NCI-H1417 treated with DMSO at 0.1 percent for 48 hours (cell line): ENCODE results near the gene NRXN3.

Experiments
- DNase-seq: peaks from one replicate; lab custom pipeline; 2025; lab: John Stamatoyannopoulos, UW

NRXN3 gene

GRCh38 chr14:79543967-79544697, 1374.0 kb downstream of the NRXN3 start:
- no peak for DNase-seq

GRCh38 chr14:79544698-79545070, 1374.5 kb downstream of the NRXN3 start:
- DNase-seq = no peak

GRCh38 chr14:79548836-79549235, 1378.7 kb downstream of the NRXN3 start:
- DNase-seq = no peak

DNA sequence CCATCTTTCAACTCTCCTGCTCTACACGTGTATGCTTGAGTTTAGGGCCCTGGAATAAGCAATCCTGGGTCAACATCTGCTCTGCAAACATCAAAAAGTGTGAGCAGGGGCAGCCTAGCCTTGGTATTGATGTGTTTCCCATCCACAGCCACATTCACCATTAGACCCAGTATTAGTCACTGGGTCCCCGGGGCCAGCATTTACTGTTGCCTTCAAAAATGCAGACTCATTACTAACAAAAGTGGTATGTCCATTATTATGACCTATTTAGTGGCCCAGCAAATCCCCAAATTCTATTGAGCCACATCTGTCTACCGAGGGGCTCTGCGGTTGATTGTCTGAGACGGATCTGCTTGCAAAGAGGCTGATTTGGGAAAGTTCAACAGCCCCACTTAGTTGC, 1379.3 kb downstream of the NRXN3 start:
- no peak for DNase-seq

- no peak for DNase-seq
These were observed 1381.3 kb downstream of the NRXN3 start for GRCh38 chr14:79551523-79551922.

- no peak for DNase-seq
These were observed 1382.6 kb downstream of the NRXN3 start for GRCh38 chr14:79552778-79553177.

- DNase-seq = no peak
These were observed 1384.6 kb downstream of the NRXN3 start for GRCh38 chr14:79554816-79555215.

DNA sequence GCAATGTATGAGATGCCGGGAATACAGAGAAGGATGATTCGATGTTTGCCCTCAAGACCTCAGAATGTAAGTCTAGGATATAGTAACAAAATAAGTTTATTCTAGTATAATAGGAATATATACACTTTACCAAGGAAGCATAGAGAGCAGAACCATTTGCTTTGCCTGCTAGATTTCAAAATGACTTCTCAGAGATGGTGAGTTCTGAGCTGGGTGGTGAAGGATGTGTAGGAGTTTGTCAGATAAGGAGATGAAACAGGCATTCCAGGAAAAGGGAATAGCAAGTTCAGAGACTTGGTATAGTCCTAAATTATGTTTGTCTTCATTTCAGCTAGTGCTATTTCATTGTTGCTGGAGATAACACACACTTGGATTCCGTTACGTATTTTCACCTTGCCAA, 1385.3 kb downstream of the NRXN3 start:
- DNase-seq = no peak

DNA sequence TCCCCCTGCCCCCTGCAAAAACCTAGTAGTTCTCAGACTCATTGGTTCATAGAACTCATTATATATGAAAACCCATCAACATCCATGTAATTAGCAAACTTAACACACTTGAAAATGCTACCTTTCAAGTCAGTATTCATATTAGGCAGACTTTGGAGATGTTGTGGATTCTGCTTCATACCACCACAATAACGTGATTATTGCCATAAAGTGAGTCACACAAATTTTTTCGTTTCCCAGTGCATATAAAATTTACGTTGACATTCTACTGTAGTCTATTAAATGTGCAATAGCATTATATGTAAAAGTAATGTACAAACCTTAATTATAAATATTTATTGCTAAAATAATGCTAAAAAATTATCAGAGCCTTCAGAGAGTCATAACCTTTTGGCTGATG, 1387.1 kb downstream of the NRXN3 start:
- DNase-seq = no peak

DNA sequence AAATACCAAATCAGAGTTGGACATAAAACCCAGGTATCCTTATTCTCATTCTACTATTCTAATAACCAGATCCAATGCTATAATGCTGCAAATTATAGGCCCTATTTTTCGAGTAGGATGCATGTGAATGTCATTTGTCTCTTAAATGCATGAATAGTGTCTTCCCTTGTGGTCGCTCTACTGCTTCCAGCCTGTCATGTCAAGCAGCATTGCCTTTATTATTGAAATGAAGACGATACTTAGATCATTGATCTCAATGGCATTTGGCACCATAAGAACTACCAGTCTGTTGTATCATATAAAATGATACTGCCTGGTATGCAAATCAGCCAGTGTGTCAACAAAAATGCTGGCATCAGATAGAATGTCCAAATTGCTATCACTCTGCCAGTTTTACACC, 1392.0 kb downstream of the NRXN3 start:
- no peak for DNase-seq

DNA sequence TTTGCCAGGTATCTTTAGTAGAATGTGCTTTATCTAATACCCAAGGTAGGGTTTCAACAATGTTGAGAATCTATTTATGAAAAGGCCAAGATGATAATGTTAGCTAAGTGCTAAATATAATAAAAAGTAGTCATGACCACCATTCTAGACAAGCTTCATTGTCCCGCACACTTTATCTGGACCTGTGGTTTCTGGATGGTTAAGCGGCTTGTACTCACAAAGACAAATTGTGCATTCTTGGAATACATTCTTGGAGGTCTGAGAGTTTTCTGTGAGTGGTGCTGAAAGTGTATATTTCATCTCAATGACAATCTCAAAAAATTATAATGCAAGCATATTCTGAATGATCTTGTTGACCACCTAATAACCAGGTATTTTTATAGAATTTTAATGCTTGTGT, 1394.2 kb downstream of the NRXN3 start:
- no peak for DNase-seq

- no peak for DNase-seq
These were observed 1397.1 kb downstream of the NRXN3 start for GRCh38 chr14:79567306-79567705.

- no peak for DNase-seq
These were observed 1398.4 kb downstream of the NRXN3 start for GRCh38 chr14:79568594-79568993.

DNA sequence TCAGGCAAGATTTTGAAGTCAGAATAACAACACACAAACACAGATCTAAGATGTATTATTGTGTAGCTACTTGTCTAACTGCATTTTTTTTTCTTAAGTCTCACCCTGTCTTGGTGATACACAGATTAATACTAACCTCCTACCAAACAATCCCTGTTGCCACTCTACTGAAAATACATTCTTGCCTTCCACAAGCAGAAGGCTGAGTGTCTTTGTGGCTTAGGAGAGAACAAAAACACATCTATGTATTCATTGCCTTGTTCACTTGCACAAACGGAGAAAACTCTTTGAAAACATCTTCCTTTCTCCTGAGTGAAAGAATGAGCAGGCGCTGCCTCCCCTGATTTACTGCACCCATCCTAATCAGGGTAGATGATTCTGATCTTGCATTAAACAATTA, 1398.9 kb downstream of the NRXN3 start:
- no peak for DNase-seq

DNA sequence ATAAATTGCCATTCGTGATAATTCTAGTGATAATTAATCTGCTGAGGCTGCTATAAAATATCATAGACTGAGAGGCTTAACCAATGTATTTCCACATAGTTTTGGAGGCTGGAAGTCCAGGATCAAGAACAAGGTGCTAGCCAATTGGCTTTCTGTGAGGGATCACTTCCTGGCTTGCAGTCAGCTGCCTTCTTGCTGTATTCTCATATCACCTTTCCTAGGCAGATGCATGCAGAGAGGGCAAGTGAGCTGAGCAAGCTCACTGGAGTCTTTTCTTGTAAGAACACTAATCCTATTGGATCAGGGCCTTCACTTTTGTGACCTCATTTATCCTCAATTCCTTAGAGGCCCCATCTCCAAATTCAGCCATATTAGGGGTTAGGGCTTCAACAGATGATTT, 1400.5 kb downstream of the NRXN3 start:
- no peak for DNase-seq

GRCh38 chr14:79571366-79571765, 1401.2 kb downstream of the NRXN3 start:
- DNase-seq = no peak

GRCh38 chr14:79573486-79573885, 1403.3 kb downstream of the NRXN3 start:
- no peak for DNase-seq

DNA sequence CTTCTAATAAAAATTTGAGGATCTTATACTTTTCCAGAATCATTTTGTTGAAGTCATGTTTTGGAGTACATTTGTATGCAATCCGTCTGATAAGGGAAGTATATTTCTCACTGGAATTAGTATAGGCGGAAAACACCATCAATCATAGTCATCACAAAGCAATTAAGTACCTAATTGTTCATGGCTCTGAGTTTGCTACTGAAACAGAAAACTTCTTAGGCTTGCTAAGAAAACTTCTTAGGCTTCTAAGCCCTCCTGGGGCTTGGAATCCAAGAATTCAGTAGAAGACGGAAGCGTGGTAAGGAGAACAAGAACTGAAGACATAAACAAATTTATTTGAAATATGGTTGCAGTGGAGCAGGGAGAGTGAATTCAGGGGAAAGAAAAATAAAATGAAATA, 1404.9 kb downstream of the NRXN3 start:
- no peak for DNase-seq

GRCh38 chr14:79576424-79576823, 1406.3 kb downstream of the NRXN3 start:
- DNase-seq = no peak

GRCh38 chr14:79578470-79578869, 1408.3 kb downstream of the NRXN3 start:
- no peak for DNase-seq

DNA sequence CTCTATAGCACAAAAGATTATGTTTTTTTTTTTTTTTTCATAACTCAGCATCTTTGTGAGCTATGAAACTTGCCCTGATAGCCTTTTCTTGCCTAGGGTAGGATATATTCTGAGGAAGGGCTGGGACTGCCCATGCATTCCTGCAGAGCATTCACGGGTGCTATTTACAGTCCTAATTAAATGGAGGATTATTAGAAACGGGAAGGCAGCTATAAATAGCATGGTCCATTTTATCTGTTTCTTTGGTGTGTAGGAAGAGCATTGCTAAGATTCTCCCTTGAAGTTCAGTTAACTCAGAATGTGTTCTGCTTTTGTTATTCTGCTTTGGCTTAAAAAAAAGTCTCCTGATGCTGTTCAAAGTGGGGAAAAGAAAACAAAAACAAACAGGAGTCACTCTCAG, 1410.2 kb downstream of the NRXN3 start:
- DNase-seq = no peak

GRCh38 chr14:79580906-79581305, 1410.7 kb downstream of the NRXN3 start:
- no peak for DNase-seq

- no peak for DNase-seq
These were observed 1411.9 kb downstream of the NRXN3 start for GRCh38 chr14:79581912-79582576.
